WI38 (cell line): ENCODE data around the gene ZDHHC7.

ENCODE experiments used
- H3K4me3 ChIP-seq: 2 replicates; pipeline ENCODE4 v1.5.1; 2011; ENCODE audit warnings: low read depth, mild to moderate bottlenecking, control low read depth, low read length
- CTCF ChIP-seq: IDR thresholded peaks from 2 replicates; pipeline ENCODE4 v1.5.1; 2012; ENCODE audit warnings: low read depth, mild to moderate bottlenecking, control low read depth, low read length

ZDHHC7 gene

GRCh38 chr16:84927621-84928591 is 83.4 kb downstream of the ZDHHC7 start:
- TF ChIP-seq CTCF, result no peak
- H3K4me3 ChIP-seq, result no peak overlapping the region

- no peak for TF ChIP-seq CTCF
- H3K4me3 ChIP-seq, result no peak overlapping the region
Observed at GRCh38 chr16:84926462-84926861, 84.9 kb downstream of the ZDHHC7 start.

GRCh38 chr16:84925773-84926372 is 85.5 kb downstream of the ZDHHC7 start:
- H3K4me3 ChIP-seq, result no peak overlapping the region
- no peak for TF ChIP-seq CTCF

GRCh38 chr16:84925092-84925772 is 86.1 kb downstream of the ZDHHC7 start:
- H3K4me3 ChIP-seq, result no peak overlapping the region
- peak; percentile 81 for TF ChIP-seq CTCF

- H3K4me3 ChIP-seq, result no peak overlapping the region
- no peak for TF ChIP-seq CTCF
Observed at GRCh38 chr16:84924331-84925091, 86.8 kb downstream of the ZDHHC7 start.
